Measurements from ENCODE around the gene KATNAL2.

Gene KATNAL2

DNA sequence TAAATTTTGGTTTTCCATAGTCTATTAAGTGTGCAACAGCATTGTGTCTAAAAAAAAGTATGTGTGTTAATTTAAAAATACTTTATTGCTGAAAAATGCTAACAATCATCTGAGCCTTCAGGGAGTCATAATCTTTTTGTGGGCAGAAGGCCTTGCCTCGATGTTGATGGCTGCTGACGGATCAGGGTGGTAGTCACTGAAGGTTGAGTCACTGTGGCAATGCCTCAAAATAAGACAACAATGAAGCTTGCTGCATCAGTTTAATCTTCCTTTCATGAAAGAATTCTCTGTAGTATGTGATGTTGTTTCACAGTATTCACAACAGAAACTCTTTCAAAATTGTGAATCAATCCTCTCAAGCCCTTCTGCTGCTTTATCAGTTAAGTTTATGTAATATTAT is 201.6 kb downstream of the KATNAL2 start:
- no peak for DNase-seq

DNA sequence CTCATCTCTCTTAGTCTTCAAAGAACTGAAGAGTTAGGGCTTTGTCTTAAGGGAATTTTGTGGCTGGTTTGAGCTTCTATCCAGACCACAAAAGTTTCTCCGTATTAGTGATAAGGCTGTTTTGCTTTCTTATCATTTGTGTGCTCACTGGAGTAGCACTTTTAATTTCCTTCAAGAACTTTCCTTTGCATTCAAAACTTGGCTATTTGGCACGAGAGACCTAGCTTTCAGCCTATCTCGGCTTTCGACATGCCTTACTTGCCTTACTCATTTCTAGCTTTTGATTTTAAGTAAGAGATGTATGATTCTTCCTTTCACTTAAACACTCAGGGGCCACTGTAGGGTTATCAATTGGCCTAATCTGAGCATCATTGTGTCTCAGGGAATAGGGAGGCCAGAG is 203.0 kb downstream of the KATNAL2 start:
- DNase-seq: no peak

DNA sequence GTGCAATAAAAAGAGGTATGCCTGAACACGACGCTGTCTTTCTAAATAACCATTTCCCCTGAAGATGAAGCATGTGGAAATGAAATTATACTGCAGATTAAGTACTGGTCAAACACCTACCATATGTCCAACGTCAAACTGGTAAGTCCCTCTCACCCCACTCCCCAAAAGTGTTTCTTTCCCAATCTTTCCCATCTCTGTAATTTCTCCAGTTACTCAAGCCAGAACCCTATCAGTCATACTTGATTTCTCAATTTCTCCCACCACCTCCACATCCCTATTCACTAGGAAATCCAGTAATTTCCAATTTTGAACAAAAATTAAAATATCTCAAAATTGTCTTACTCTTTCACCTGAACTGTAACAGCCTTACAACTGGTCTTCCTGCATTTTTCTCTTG is 203.7 kb downstream of the KATNAL2 start:
- DNase-seq: no peak

DNA sequence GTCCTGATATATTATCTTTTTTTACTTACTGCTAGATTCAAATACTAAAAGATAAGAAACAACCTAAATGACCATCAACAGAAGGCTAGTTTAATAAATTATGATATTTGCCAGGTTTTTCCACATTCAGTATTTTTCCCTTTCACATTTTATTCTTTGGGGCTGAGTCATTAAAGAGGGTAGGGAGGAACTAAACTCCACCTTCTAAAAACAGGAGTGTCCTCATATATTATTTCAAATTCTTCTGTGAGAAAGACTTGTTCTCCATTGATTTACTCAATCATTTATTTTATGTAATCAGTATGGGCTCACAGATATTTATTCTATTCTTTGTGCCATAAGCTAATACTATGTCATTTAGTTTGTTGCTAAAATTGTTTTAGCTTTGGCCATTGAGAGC is 223.9 kb downstream of the KATNAL2 start:
- DNase-seq: no peak

DNA sequence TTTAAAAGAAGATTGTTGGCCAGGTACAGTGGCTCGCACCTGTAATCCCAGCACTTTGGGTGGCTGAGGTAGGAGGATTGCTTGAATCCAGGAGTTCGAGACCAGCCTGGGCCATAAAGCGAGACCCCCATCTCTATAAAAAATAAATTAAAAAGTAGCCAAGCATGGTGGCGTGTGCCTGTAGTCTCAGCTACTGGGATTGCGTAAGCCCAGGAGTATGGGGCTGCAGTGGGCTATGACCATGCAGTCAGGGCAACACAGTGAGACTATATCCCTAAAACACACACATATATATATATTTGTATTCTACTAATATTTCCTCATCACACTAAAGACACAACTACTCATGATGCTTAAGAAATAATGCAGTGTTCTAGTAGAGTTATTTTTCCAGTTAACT is 225.8 kb downstream of the KATNAL2 start:
- DNase-seq: no peak

DNA sequence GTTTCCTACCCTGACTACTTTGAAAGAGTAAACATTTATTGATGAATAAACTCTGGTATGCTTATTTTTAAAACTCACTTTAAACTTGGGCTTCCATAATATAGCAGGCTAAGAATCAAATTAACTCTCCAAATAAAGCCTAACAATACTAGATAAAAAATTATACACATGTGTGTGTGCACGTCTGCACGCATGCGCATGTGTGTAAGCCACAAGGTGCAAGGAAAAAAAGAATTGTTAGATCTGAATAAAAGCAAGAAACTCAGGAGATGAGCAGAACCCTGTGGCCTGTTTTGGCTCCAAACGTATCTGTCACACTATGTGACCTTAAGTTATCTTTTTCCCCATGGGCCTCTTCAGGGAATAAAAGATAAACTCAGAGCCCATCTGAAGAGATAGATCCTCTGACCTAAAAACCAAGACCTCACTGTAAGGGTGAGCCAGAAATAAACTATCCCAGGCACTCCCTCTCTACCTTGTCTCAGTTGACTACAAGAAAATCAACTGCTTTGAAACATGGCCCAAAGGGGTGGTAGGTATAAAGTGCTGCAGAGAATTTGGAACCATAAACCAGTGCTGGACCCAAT is 226.6 kb downstream of the KATNAL2 start:
- DNase-seq: no peak

DNA sequence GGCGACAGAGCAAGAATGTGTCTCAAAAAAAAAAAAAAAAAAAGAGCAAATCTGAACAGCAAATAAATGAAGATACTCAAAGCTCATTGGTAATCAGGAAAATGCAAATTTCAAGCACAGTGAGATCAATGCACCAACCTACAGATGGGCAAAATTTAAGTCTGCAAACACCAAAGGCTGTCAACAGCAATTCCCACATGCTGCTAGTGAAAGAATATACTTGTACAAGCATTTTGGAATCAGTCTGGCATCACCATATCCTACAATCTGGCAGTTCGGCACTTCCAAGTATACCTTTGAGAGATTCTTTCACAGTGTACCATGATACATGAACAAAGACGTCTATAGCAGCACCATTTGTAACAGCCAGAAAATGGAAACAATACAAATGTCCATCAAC is 228.8 kb downstream of the KATNAL2 start:
- DNase-seq: no peak

DNA sequence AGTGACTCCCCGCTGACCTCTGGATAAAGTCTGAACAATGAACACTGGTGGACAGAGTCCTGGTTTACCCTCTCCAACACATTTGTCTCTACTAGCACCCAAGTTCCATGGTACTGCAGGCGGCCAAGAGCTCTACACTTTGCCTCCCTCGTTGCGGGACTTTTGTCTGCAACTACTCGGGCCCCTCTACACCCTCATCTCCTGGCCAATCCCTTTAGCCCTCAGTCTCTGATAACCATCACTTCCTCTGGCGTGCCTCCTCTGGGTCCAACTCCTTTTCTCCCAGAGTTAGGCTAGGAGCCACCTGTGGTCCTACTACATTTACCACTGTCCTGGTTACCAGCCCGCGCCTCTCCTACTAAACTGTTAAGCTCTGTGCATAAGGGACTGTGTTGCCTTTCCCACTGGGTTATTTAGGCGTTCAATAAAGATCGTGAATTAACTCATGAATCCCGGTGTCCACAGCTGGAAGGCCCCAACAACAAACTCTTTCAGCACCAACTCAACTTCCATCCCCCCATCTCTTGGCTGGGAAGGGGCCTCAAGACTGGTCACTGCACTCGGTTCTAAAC is 232.1 kb downstream of the KATNAL2 start:
- no peak for DNase-seq

GRCh38 chr18:47150029-47150823 is 232.8 kb downstream of the KATNAL2 start, which contains the start of gene HDHD2:
Gene HDHD2 (minus strand): TSS chr18:47150500. CDS start chr18:47136439, 14,061 bp downstream.
- DNase-seq: peak; percentile 53

GRCh38 chr18:47150824-47151366 is 233.5 kb downstream of the KATNAL2 start:
- no peak for DNase-seq

- DNase-seq: no peak
Measured at GRCh38 chr18:47151439-47151838, 234.0 kb downstream of the KATNAL2 start.

Data from DMS 273 treated with DMSO at 0.1 percent for 48 hours (cell line).